ENCODE results near the gene SKI. TPM values are rescaled to one million over a fixed set of nuclear protein-coding genes. Genes with fewer than 3 reads are reported as not detected.

SKI gene
- total RNA-seq, 1 donor from 2014 or later, result 62.0 TPM

DNA sequence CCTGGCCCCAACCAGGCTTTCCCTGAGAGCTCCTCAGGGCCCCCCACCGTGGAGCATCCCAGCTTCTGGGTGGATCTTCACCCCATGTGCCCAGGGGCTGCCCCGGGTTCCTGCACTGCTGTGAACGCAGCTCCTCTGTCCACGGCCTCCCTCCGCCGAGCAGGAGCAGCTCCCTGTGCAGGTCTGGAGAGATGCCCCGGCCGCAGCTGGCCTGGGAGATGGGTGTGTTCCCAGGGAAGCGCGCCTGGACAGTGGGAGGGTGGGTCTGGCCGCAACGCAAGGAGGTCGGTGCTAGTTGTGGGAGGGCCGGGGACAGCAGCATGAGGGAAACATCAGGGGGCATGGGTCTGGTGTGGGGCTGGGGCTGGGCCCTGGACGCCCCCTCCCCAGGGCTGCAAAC is 91.9 kb downstream of the SKI start:
- Mint-ChIP-seq H3K9me3 (no peaks in the 10 kb centered on the region), H3K27ac (ENCODE audit: unreplicated experiment) (no peak overlapping the region), H3K36me3 (ENCODE audit: low read depth) (no peaks in the 10 kb centered on the region), H3K4me1 (peaks cover 5% of the 10 kb centered on the region), H3K4me3 (no peak overlapping the region), H3K27me3 (ENCODE audit: low read depth) (peaks cover 8% of the 10 kb centered on the region)
- DNase-seq (ENCODE audit: low read depth, low spot score), result no peak
- TF ChIP-seq, protein P1, sequence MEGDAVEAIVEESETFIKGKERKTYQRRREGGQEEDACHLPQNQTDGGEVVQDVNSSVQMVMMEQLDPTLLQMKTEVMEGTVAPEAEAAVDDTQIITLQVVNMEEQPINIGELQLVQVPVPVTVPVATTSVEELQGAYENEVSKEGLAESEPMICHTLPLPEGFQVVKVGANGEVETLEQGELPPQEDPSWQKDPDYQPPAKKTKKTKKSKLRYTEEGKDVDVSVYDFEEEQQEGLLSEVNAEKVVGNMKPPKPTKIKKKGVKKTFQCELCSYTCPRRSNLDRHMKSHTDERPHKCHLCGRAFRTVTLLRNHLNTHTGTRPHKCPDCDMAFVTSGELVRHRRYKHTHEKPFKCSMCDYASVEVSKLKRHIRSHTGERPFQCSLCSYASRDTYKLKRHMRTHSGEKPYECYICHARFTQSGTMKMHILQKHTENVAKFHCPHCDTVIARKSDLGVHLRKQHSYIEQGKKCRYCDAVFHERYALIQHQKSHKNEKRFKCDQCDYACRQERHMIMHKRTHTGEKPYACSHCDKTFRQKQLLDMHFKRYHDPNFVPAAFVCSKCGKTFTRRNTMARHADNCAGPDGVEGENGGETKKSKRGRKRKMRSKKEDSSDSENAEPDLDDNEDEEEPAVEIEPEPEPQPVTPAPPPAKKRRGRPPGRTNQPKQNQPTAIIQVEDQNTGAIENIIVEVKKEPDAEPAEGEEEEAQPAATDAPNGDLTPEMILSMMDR (conservative IDR thresholded peaks at IDR 0.05), result no peak

DNA sequence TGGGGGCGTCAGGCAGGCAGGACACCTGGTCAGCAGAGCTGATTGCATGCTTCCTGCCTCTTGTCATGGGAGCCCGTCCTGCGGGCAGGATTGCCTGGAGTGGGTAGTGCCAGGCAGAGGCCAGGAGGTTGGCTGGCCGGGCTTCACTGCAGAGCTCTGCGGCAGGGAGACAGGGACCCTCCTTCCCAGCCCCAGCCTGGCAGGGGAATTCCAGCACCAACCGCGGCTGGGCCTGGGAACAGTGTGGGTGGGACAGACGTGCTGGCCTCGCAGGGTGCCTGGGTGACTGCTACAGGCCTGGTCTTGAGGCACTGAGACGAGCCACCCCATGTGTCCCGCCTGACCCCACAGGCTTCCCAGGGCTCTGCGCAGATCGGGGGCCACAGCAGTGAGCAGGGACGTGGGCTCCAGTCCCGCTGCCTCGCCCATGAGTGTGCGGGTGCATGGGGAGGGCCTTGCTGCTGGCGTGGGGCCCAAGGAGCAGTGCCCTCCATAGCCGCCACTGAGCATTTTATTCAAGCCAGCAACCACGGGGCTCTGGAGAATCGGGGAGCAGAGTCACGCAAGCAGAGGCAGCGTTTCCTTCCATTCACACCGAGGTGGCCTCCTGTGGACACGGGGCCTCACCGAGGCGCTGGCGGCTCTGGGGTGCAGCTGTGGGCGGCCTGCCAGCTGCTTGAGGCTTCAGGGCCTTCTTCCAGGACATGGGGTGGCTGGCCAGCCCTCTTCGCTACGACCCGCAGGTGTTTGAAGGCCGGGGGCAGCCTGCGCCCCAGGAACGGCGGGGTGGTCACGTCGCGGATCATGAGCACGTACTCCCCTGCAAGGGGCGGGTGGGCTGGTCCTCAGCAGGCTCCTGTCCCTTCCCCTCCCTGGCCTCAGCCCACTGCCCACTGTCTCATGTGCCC is 92.9 kb downstream of the SKI start:
- Mint-ChIP-seq H3K27me3 (ENCODE audit: low read depth) (peaks cover 14% of the 10 kb centered on the region), H3K27ac (ENCODE audit: unreplicated experiment) (no peak overlapping the region), H3K9me3 (no peaks in the 10 kb centered on the region), H3K4me1 (peaks cover 5% of the 10 kb centered on the region), H3K36me3 (ENCODE audit: low read depth) (no peaks in the 10 kb centered on the region), H3K4me3 (peak overlapping the region; percentile 19)
- TF ChIP-seq, protein P1 (conservative IDR thresholded peaks at IDR 0.05), result no peak
- DNase-seq (ENCODE audit: low read depth, low spot score), result no peak

DNA sequence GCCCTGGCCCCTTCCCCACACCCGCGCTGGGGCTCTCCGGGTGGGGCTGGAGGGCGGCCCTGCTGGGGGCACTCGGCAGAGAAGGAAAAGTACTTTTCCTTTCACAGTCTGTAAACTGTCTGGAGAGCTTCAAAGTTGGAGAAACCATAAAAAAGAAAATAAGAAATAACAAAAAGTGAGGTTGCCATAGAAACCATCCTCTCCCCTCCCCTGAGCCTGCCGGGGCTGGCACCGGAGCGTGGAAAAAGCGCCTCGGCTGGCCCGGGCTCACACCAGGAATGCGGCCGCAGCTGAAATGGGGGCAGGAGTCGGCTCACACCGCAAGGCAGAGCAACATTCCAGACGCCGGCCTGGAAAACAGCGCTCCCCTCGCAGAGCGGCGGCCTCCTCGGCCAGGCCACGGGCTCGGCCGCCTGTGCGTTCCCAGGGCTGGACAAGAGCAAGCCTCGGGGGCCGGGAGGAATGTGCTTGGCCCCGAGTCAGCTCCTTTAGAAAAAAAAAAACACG is 94.0 kb downstream of the SKI start:
- Mint-ChIP-seq H3K27me3 (ENCODE audit: low read depth) (peaks cover 18% of the 10 kb centered on the region), H3K36me3 (ENCODE audit: low read depth) (peaks cover 1% of the 10 kb centered on the region), H3K9me3 (no peaks in the 10 kb centered on the region), H3K4me1 (peaks cover 4% of the 10 kb centered on the region), H3K27ac (ENCODE audit: unreplicated experiment) (no peak overlapping the region), H3K4me3 (no peak overlapping the region)
- TF ChIP-seq, protein P1 (conservative IDR thresholded peaks at IDR 0.05), result no peak
- DNase-seq (ENCODE audit: low read depth, low spot score), result peak; percentile 48

DNA sequence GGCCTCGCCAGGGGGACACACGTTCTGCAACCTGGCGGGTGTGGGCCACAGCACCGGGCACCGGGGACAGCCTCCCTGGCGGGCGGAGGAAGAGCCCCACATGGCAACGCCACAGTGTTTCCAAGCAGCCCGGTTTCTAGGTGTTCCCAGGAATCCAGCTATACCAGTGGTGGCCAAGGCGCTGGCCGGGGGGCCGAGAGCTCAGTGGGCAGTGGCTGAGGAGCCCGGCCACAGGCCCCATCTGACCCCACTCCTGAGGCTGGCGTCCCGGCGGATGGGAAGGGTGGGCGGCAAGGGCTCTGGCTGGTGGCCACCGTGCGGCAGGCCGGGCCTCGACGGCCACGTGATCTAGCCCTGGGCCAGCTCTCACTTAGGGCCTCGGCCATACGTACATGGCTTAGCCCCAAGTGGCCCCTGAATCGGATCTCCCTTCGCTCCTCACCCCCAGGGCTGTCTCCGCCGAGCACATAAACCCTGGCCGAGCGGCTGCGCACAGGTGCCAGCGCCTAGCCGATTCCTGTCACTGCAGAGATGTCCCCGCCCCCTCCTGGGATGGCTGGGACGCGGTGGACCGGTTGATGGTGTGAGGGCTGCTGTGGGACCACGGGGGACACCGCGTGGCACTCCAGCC is 94.6 kb downstream of the SKI start:
- H3K36me3 Mint-ChIP-seq (ENCODE audit: low read depth), result peaks cover 3% of the 10 kb centered on the region
- TF ChIP-seq, protein P1 (conservative IDR thresholded peaks at IDR 0.05), result no peak
- H3K4me1 Mint-ChIP-seq, result peaks cover 6% of the 10 kb centered on the region
- no peak for DNase-seq (ENCODE audit: low read depth, low spot score)
- H3K9me3 Mint-ChIP-seq, result no peaks in the 10 kb centered on the region
- no peak overlapping the region for H3K27ac Mint-ChIP-seq (ENCODE audit: unreplicated experiment)
- no peak overlapping the region for H3K4me3 Mint-ChIP-seq
- H3K27me3 Mint-ChIP-seq (ENCODE audit: low read depth), result peaks cover 21% of the 10 kb centered on the region

DNA sequence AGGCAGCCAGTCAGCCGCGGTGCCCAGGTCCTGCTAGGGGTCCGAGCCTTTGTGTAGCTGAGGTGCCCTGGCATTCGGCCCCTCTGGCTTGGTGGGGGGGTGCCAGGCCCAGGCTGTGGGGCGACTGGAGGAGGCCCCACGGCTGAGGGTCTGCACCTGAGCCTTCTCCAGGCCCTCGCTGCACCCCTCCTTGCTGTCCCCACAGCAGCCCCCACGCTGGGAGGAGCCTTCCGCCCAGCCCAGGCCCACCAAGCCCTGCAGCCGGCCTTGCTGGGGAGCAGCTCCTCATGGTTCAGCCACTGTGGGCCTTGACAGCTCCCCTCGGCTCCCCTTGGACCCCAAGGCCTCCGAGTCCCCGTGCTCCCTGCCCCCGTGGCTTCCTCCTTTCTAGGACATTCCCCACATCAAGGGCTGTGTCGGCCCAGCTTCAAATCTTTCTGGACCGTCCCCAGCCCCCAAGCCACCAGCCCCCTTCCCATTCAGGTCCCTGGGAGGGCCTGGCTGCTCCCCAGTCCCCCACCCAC is 95.4 kb downstream of the SKI start:
- H3K27me3 Mint-ChIP-seq (ENCODE audit: low read depth), result peaks cover 21% of the 10 kb centered on the region
- H3K36me3 Mint-ChIP-seq (ENCODE audit: low read depth), result peaks cover 3% of the 10 kb centered on the region
- no peak overlapping the region for H3K27ac Mint-ChIP-seq (ENCODE audit: unreplicated experiment)
- H3K9me3 Mint-ChIP-seq, result no peaks in the 10 kb centered on the region
- peaks cover 6% of the 10 kb centered on the region for H3K4me1 Mint-ChIP-seq
- no peak overlapping the region for H3K4me3 Mint-ChIP-seq
- TF ChIP-seq, protein P1 (conservative IDR thresholded peaks at IDR 0.05), result no peak
- no peak for DNase-seq (ENCODE audit: low read depth, low spot score)

All from neural crest cell (in vitro differentiated cells).